ENCODE results near the gene BOD1L1.

The BOD1L1 gene

GRCh38 chr4:13627606-13628311 is at the start of gene BOD1L1:
TSS of gene BOD1L1 (minus strand) at chr4:13627725. CDS start at chr4:13627587, 138 bp downstream.
- peak within 1 kb of the TSS; percentile 87 to 91 for H3K4me3 ChIP-seq (replicated peaks in 1 of 2; ENCODE audit: low read depth in 2 of 2, low read length in 2 of 2)
- DNase-seq (ENCODE audit: low read depth in 2 of 2), result peak; percentile 92 to 93
- peak; percentile 41 for TF ChIP-seq CTCF (IDR thresholded peaks at IDR 0.05; ENCODE audit: low read depth, low read length)

- TF ChIP-seq CTCF (IDR thresholded peaks at IDR 0.05; ENCODE audit: low read depth, low read length), result no peak
- no peak for DNase-seq (ENCODE audit: low read depth in 2 of 2)
- no peak overlapping the region for H3K4me3 ChIP-seq (replicated peaks in 1 of 2; ENCODE audit: low read depth in 2 of 2, low read length in 2 of 2)
These were observed 47.4 kb upstream of the BOD1L1 start for GRCh38 chr4:13674971-13675370.

- no peak overlapping the region for H3K4me3 ChIP-seq (replicated peaks in 1 of 2; ENCODE audit: low read depth in 2 of 2, low read length in 2 of 2)
- no peak for TF ChIP-seq CTCF (IDR thresholded peaks at IDR 0.05; ENCODE audit: low read depth, low read length)
These were observed 45.6 kb upstream of the BOD1L1 start for GRCh38 chr4:13673167-13673566.

GRCh38 chr4:13670456-13671160 is 43.1 kb upstream of the BOD1L1 start:
- DNase-seq (ENCODE audit: low read depth in 2 of 2), result peak; percentile 26 to 59
- TF ChIP-seq CTCF (IDR thresholded peaks at IDR 0.05; ENCODE audit: low read depth, low read length), result no peak
- H3K4me3 ChIP-seq (replicated peaks in 1 of 2; ENCODE audit: low read depth in 2 of 2, low read length in 2 of 2), result no peak overlapping the region

More at GRCh38 chr4:13673167-13673566, 45.6 kb upstream of the BOD1L1 start:
- DNase-seq (ENCODE audit: low read depth in 2 of 2), result peak; percentile 19 to 31

GRCh38 chr4:13665701-13666660 is 38.5 kb upstream of the BOD1L1 start:
- peak in 1 of 2 donors; percentile 47 for DNase-seq (ENCODE audit: low read depth in 2 of 2)
- no peak for TF ChIP-seq CTCF (IDR thresholded peaks at IDR 0.05; ENCODE audit: low read depth, low read length)
- H3K4me3 ChIP-seq (replicated peaks in 1 of 2; ENCODE audit: low read depth in 2 of 2, low read length in 2 of 2), result no peak overlapping the region

GRCh38 chr4:13659341-13660070 is 32.0 kb upstream of the BOD1L1 start:
- DNase-seq (ENCODE audit: low read depth in 2 of 2), result no peak
- H3K4me3 ChIP-seq (replicated peaks in 1 of 2; ENCODE audit: low read depth in 2 of 2, low read length in 2 of 2), result no peak overlapping the region
- no peak for TF ChIP-seq CTCF (IDR thresholded peaks at IDR 0.05; ENCODE audit: low read depth, low read length)
